Naive thymus-derived CD4-positive, alpha-beta T cell (primary cell): ENCODE results near the gene PANX2. TPM values are rescaled to one million over a fixed set of nuclear protein-coding genes. Genes with fewer than 3 reads are reported as not detected.

Source experiments
- ATAC-seq: fragments of 150-1000 bp; cut with Tn5 transposase; 2 replicates; pipeline ENCODE4 v1.10.0; 2021; ENCODE audit warnings: mild to moderate bottlenecking, moderate library complexity
- CTCF ChIA-PET: fragments of 350-600 bp; sonication (Branson Sonifier 250); formaldehyde crosslinking; loops from one replicate; lab custom pipeline; 2021; ENCODE audit warnings: antibody characterized with exemption; lab: Charles Lee
- POLR2A ChIA-PET: fragments of 350-600 bp; sonication (Branson Sonifier 250); formaldehyde crosslinking; loops from one replicate; lab custom pipeline; 2021; ENCODE audit warnings: antibody characterized with exemption, inconsistent platforms; lab: Charles Lee
- DNase-seq, 9 donors: peaks; one replicate each; pipeline versions ENCODE4 v3.0.0 to v3.0.0-alpha.2; 2020 to 2022; ENCODE audit warnings: mixed read lengths in 1 of 9
- H3K27ac ChIP-seq: one replicate; pipeline ENCODE4 v1.7.0; 2013; ENCODE audit warnings: mild to moderate bottlenecking, low read depth, low read length, moderate library complexity
- H3K27me3 ChIP-seq, 2 donors: one replicate each; pipeline ENCODE4 v1.7.0; 2013; ENCODE audit warnings: low read length in 2 of 2, mild to moderate bottlenecking in 2 of 2, moderate library complexity in 2 of 2; ENCODE audit not compliant: control insufficient read depth in 2 of 2, insufficient read depth in 2 of 2
- H3K36me3 ChIP-seq, 3 experiments: 1 replicate in 2 of 3; 2 replicates in 1 of 3; pipeline ENCODE4 v1.7.0; 2013; ENCODE audit warnings: low read length in 3 of 3, mild to moderate bottlenecking in 3 of 3, moderate library complexity in 1 of 3; ENCODE audit not compliant: insufficient read depth in 3 of 3, control insufficient read depth in 2 of 3
- H3K4me1 ChIP-seq, 2 donors: one replicate each; pipeline ENCODE4 v1.7.0; 2013; ENCODE audit warnings: low read length in 2 of 2, mild to moderate bottlenecking in 2 of 2, moderate library complexity in 1 of 2; ENCODE audit not compliant: control insufficient read depth in 2 of 2, insufficient read depth in 2 of 2
- H3K4me3 ChIP-seq: 2 replicates; pipeline ENCODE4 v1.7.0; 2013; ENCODE audit warnings: mild to moderate bottlenecking, low read length
- H3K9me3 ChIP-seq, 3 experiments: 1 replicate in 2 of 3; 2 replicates in 1 of 3; pipeline ENCODE4 v1.7.0; 2013; ENCODE audit warnings: low read length in 3 of 3; ENCODE audit not compliant: control insufficient read depth in 2 of 3
- H3K27ac Mint-ChIP-seq, 9 donors: one replicate each; pipeline ENCODE4 v1.8.0; 2020 to 2022; ENCODE audit warnings: mixed read lengths in 9 of 9, mild to moderate bottlenecking in 8 of 9, moderate library complexity in 5 of 9, inconsistent platforms in 2 of 9
- H3K27me3 Mint-ChIP-seq, 5 donors: one replicate each; pipeline ENCODE4 v1.8.0; 2021 to 2022; ENCODE audit warnings: mixed read lengths in 5 of 5, mild to moderate bottlenecking in 1 of 5
- H3K36me3 Mint-ChIP-seq, 5 donors: one replicate each; pipeline ENCODE4 v1.8.0; 2020 to 2022; ENCODE audit warnings: mixed read lengths in 5 of 5, mild to moderate bottlenecking in 3 of 5, inconsistent platforms in 1 of 5
- H3K4me1 Mint-ChIP-seq, 7 donors: one replicate each; pipeline ENCODE4 v1.8.0; 2020 to 2022; ENCODE audit warnings: mixed read lengths in 7 of 7, mild to moderate bottlenecking in 3 of 7, inconsistent platforms in 1 of 7
- H3K4me3 Mint-ChIP-seq, 10 donors: one replicate each; pipeline ENCODE4 v1.8.0; 2020 to 2022; ENCODE audit warnings: mild to moderate bottlenecking in 10 of 10, mixed read lengths in 10 of 10, moderate library complexity in 6 of 10, inconsistent platforms in 2 of 10
- H3K9me3 Mint-ChIP-seq, 11 donors: one replicate each; pipeline ENCODE4 v1.8.0; 2020 to 2022; ENCODE audit warnings: mixed read lengths in 11 of 11, mild to moderate bottlenecking in 4 of 11, inconsistent platforms in 1 of 11, moderate library complexity in 1 of 11
- intact Hi-C, 2 donors: fragments of 100-400 bp; cut with micrococcal nuclease; formaldehyde crosslinking; loops; one replicate each; pipeline ENCODE4 v1.15.1; 2023
- polyA plus RNA-seq, 2 donors: library from polyadenylated mRNA; unstranded; fragments of 300-500 nt; fragmentation: Illumina TruSeq; gene quantifications; one replicate each; pipeline ENCODE4 v1.2.3, GENCODE V29; 2021
- total RNA-seq, 6 experiments: library from RNA in 5 of 6; stranded (reverse) in 5 of 6; gene quantifications; 1 replicate in 5 of 6; 2 replicates in 1 of 6; pipeline ENCODE4 v1.2.3 and lab custom pipeline; 2021 to 2026

PANX2 gene
- total and polyA plus RNA-seq, 7 experiments from 2014 or later: 0.27 to 2.0 (median 0.66) TPM; not detected in 4

DNA sequence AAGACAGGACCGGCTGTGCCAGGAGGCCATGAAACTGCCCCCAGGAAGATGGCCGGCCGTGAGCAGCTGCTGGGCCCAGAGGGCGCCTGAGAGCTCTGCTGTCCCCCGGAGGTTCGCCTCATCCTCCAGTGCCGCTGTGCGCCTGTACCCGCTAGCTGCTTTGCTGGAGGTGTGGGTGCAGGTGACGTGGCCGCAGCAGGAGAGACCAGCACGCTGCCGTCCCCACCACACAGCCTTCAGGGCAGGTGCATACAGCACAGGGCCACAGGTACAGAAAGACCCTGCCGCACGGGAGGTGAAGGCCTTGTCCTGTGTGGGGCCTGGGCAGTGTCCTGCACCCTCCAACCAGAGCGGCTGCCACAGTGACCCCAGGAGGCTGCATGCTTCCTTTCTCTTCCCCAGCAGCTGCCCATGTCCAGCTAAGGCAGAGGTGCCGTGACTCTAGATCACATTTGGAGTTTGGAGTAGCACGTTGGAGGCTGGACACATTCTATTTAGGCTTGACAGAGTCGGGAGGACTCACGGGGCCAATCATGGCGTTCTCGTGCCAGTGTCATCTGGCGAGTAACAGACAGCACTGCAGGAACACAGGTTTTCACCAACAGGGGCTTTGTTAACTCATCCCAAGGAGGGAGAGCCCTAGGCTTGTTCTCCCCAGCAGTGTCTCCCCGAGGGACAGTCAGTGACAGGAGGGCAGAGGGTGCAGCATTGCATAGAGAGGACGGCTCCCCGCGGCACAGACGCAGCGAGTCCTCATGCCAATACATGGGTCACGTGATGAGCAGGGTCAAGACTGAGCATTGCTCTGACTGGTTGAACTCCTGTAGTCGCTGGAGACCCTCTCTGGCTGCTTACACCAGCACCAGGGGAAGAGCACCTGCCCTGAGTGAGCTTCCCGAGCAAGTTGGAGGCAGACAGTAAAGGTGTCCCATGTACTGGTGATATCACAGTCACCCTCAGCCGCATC lies 18.7 kb upstream of the PANX2 start:
- Mint-ChIP-seq H3K36me3 (no peaks in the 10 kb centered on the region), H3K4me1 (peaks cover 0 to 4% (median 0%) of the 10 kb centered on the region in 7 donors), H3K4me3 (no peak overlapping the region), H3K27ac (no peak overlapping the region), H3K9me3 (no peaks in the 10 kb centered on the region), H3K27me3 (peaks cover 0 to 3% (median 0%) of the 10 kb centered on the region in 5 donors)
- no peak overlapping the region for H3K4me3 ChIP-seq
- ChIA-PET POLR2A (interaction anchor here (1.0 kb wide), 1 partner anchor 40 kb away, joined by 3 read pairs; no protein-coding TSS in a partner anchor), CTCF (no interaction called here)
- no peaks in the 10 kb centered on the region for H3K36me3 ChIP-seq
- no peaks in the 10 kb centered on the region for H3K9me3 ChIP-seq
- H3K27ac ChIP-seq: no peak overlapping the region
- H3K4me1 ChIP-seq: no peaks in the 10 kb centered on the region
- H3K27me3 ChIP-seq: no peaks in the 10 kb centered on the region
- intact Hi-C loops: no loop called here
- DNase-seq (no peak), ATAC-seq (no peak)

DNA sequence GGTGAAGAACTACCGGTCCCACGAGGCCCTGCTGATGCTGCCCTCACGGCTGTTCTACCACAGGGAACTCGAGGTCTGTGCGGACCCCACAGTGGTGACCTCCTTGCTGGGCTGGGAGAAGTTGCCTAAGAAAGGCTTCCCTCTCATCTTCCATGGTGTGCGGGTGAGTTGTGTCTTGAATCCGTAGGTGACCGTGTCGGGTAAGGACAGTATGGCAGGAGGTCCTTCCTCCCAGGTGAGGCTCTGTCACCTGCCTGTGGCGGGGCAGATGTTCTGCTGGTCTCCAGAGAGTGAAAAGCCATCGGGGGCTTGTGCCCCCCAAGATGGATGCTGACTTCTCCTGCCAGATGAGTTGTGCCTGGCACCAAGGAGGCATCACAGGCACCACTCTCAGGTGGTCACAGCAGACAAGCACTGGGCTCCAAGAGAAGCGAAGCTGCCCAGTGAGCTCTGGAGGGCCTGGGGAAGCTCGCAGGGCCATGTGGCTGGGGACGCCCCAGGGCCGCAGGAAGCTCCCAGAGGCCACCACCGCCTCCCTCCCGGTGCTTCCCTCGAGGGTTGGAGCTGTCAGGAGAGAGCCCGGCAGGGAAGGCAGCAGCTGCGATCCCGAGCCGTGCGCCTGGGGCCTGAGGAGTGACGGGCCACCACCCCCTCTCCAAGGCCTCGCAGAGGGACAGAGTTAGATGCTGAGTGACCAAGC lies 17.3 kb upstream of the PANX2 start:
- intact Hi-C loops: no loop called here
- Histone ChIP-seq H3K27me3 (no peaks in the 10 kb centered on the region), H3K36me3 (no peaks in the 10 kb centered on the region), H3K4me1 (no peaks in the 10 kb centered on the region), H3K4me3 (no peak overlapping the region), H3K9me3 (no peaks in the 10 kb centered on the region), H3K27ac (no peak overlapping the region)
- ChIA-PET POLR2A (no interaction called here), CTCF (no interaction called here)
- no peak overlapping the region for H3K27ac Mint-ChIP-seq
- peaks cover 0 to 4% (median 0%) of the 10 kb centered on the region in 7 donors for H3K4me1 Mint-ChIP-seq
- ATAC-seq: no peak
- no peaks in the 10 kb centered on the region for H3K9me3 Mint-ChIP-seq
- no peak overlapping the region for H3K4me3 Mint-ChIP-seq
- no peaks in the 10 kb centered on the region for H3K36me3 Mint-ChIP-seq
- DNase-seq: no peak
- peaks cover 0 to 6% (median 0%) of the 10 kb centered on the region in 5 donors for H3K27me3 Mint-ChIP-seq

DNA sequence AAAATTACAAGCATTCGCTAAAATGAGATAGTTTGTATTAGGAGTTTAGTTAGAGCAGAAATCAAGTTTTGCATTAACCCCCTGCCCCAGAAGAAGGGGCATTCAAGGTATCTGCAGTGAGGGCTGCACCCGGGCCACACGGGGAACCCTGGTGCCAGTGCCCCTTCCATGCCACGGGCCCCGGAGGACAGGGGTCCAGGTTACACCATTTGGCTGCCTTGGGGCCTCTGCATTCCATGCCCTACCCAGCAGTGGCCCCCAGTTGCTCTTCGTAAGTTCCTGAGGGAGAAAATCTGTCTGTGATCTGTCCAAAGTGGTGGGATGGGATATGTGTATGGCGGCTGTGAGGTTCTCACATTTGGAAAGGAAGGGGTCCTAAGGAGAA lies 16.8 kb upstream of the PANX2 start:
- intact Hi-C loops: no loop called here
- Mint-ChIP-seq H3K27ac (no peak overlapping the region), H3K4me3 (no peak overlapping the region), H3K9me3 (no peaks in the 10 kb centered on the region), H3K4me1 (peaks cover 0 to 4% (median 0%) of the 10 kb centered on the region in 7 donors), H3K36me3 (no peaks in the 10 kb centered on the region), H3K27me3 (peaks cover 0 to 10% (median 0%) of the 10 kb centered on the region in 5 donors)
- Histone ChIP-seq H3K4me1 (no peaks in the 10 kb centered on the region), H3K27ac (no peak overlapping the region), H3K36me3 (no peaks in the 10 kb centered on the region), H3K4me3 (no peak overlapping the region), H3K27me3 (no peaks in the 10 kb centered on the region), H3K9me3 (no peaks in the 10 kb centered on the region)
- POLR2A ChIA-PET: no interaction called here
- DNase-seq: no peak
- CTCF ChIA-PET: no interaction called here
- ATAC-seq: no peak

DNA sequence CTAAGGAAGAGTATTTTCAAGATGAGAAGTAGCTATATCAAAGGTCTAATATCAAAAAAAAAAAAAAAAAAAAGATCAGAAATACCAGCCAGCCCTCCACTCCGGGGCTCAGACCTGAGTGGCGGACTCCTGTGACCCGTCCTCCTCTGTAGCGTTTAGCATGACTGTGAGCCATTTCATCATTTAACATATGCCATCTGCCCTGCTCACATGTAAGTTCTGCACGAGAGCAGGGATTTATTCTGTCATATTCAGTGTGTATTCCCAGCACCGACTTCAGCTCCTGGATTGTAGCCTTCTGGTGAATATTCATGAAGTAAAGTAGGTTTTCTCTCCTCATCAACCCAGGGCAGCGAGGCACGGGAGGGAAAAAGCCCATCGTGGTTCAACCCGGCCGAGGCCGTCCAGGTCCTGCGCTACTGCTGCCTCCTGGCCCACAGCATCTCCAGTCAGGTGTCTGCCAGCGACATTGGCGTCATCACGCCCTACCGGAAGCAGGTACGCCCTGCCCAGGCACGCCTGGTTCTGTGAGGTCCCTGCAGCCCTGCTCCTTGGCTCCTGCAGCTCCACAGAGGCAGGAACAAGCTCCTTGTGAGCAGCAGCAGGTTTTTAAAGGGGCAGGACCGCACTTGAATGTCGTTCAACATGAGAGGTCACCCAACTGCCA lies 12.7 kb upstream of the PANX2 start:
- ChIA-PET POLR2A (no interaction called here), CTCF (interaction anchor here (1.2 kb wide), 1 partner anchor 51 kb away, joined by 3 read pairs; no protein-coding TSS in a partner anchor)
- Histone ChIP-seq H3K27me3 (no peaks in the 10 kb centered on the region), H3K27ac (no peak overlapping the region), H3K36me3 (no peaks in the 10 kb centered on the region), H3K9me3 (no peaks in the 10 kb centered on the region), H3K4me1 (no peaks in the 10 kb centered on the region), H3K4me3 (no peak overlapping the region)
- intact Hi-C loops: no loop called here
- Mint-ChIP-seq H3K4me1 (no peaks in the 10 kb centered on the region), H3K4me3 (no peak overlapping the region), H3K36me3 (no peaks in the 10 kb centered on the region), H3K9me3 (peaks cover 0 to 2% (median 0%) of the 10 kb centered on the region in 11 donors), H3K27me3 (peaks cover 4 to 10% (median 8%) of the 10 kb centered on the region in 5 donors), H3K27ac (no peak overlapping the region)
- no peak for ATAC-seq
- DNase-seq: no peak

DNA sequence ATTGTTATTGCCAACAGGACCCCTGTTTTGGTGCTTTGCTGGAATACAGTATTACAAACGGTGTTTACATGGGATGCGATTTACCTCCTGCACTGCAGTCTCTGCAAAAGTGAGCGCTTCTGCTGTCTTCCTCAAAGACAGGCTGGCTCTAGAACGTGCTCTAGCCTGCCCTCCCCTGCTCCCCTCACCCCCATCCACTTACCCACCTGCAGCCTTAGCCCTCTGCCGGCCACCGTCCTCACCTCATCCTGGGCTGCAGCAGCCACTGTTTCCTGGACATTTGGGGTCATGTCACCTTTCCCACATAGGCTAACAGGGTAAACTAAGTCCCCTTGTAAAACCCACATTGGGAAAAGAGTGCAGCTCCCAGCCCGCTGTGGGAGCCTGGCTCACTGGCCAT lies 9.6 kb upstream of the PANX2 start:
- peaks cover 0 to 2% (median 0%) of the 10 kb centered on the region in 11 donors for H3K9me3 Mint-ChIP-seq
- no peak overlapping the region for H3K27ac Mint-ChIP-seq
- H3K4me1 Mint-ChIP-seq: no peaks in the 10 kb centered on the region
- H3K9me3 ChIP-seq: no peaks in the 10 kb centered on the region
- no peaks in the 10 kb centered on the region for H3K36me3 ChIP-seq
- intact Hi-C loops: no loop called here
- no peaks in the 10 kb centered on the region for H3K36me3 Mint-ChIP-seq
- DNase-seq (no peak), ATAC-seq (no peak)
- no peak overlapping the region for H3K4me3 Mint-ChIP-seq
- POLR2A ChIA-PET: interaction anchor here (0.5 kb wide), 1 partner anchor 82 kb away, joined by 3 read pairs; no protein-coding TSS in a partner anchor
- CTCF ChIA-PET: interaction anchor here (0.7 kb wide), 1 partner anchor 479 kb away, joined by 3 read pairs; no protein-coding TSS in a partner anchor
- H3K27me3 Mint-ChIP-seq: peaks cover 4 to 17% (median 15%) of the 10 kb centered on the region in 5 donors
- H3K27me3 ChIP-seq: no peaks in the 10 kb centered on the region
- H3K4me1 ChIP-seq: no peaks in the 10 kb centered on the region
- no peak overlapping the region for H3K27ac ChIP-seq
- H3K4me3 ChIP-seq: no peak overlapping the region
